Stomach (tissue), 9 donors: ENCODE results near the gene FOXRED1. TPM values are rescaled to one million over a fixed set of nuclear protein-coding genes. Genes with fewer than 3 reads are reported as not detected.
"Not testable (repeated sequence)": the region's sequence is repeated elsewhere in the genome, so short reads cannot be mapped to it uniquely, and the experiment has no call there.

Source experiments
- DNase-seq, 2 donors: peaks; one replicate each; pipeline versions ENCODE4 v3.0.0 to v3.0.0-alpha.2; 2013 to 2019
- H3K27ac ChIP-seq, 5 donors: fragments of 200-600 bp in 4 of 5; sonication (generic) in 4 of 5; one replicate each; pipeline ENCODE4 v1.5.1; 2013 to 2019; ENCODE audit warnings: mild to moderate bottlenecking in 1 of 5, moderate library complexity in 1 of 5
- H3K27me3 ChIP-seq, 3 donors: fragments of 200-600 bp; sonication (generic); one replicate each; pipeline ENCODE4 v1.5.1; 2017 to 2019; ENCODE audit warnings: mixed run types in 1 of 3
- H3K36me3 ChIP-seq, 4 donors: fragments of 200-600 bp; sonication (generic); 1 replicate in 3 of 4; 2 replicates in 1 of 4; pipeline ENCODE4 v1.5.1; 2016 to 2019
- H3K4me1 ChIP-seq, 4 donors: fragments of 200-600 bp; sonication (generic); one replicate each; pipeline ENCODE4 v1.5.1; 2016 to 2019
- H3K4me3 ChIP-seq, 4 donors: fragments of 200-600 bp; sonication (generic) in 3 of 4; one replicate each; pipeline ENCODE4 v1.5.1; 2016 to 2019; ENCODE audit warnings: mild to moderate bottlenecking in 1 of 4
- H3K9me3 ChIP-seq, 4 donors: fragments of 200-600 bp; sonication (generic); one replicate each; pipeline ENCODE4 v1.5.1; 2016 to 2019
- EP300 ChIP-seq: sonication (generic); formaldehyde crosslinking; IDR thresholded peaks from one replicate; pipeline ENCODE4 v1.6.1; 2017; ENCODE audit warnings: antibody characterized with exemption
- POLR2A ChIP-seq, 4 donors: fragments of 450-650 bp; IDR thresholded peaks; one replicate each; pipeline ENCODE4 v1.6.1; 2016; ENCODE audit warnings: antibody characterized with exemption in 4 of 4, control low read depth in 2 of 4, mild to moderate bottlenecking in 1 of 4, moderate library complexity in 1 of 4
- POLR2AphosphoS5 ChIP-seq, 3 donors: sonication (generic); formaldehyde crosslinking; IDR thresholded peaks; one replicate each; pipeline ENCODE4 v1.6.1; 2016; ENCODE audit warnings: antibody characterized with exemption in 3 of 3
- WGBS, 5 donors: extraction: QIAGEN DNeasy Blood & Tissue Kit in 3 of 5; methylation state at CpG; one replicate each; pipeline versions ENCODE4 v1.1.5 to v1.1.7; 2013 to 2018; 5-methylcytosine and 5-hydroxymethylcytosine counted together
- intact Hi-C: fragments of 100-400 bp; cut with DNase I; formaldehyde crosslinking; loops from one replicate; pipeline ENCODE4 v1.15.1; 2023; ENCODE audit warnings: low total_unique reads
- polyA plus RNA-seq, 3 donors: library from polyadenylated mRNA; stranded (reverse); fragments of 200-250 nt; gene quantifications; one replicate each; pipeline ENCODE4 v1.2.3, GENCODE V29; 2013
- total RNA-seq, 5 donors: library from RNA; depleted of rRNA; stranded (reverse); fragments of >200 nt; gene quantifications; one replicate each; pipeline versions ENCODE4 v1.1.0 to v1.2.3, GENCODE V29; 2014 to 2016
- TF ChIP-seq, protein P1 (sequence below), 7 experiments: fragments of 450-650 bp in 4 of 7; fragments of 200-600 bp in 3 of 7; sonication (generic) in 3 of 7; IDR thresholded peaks; one replicate each; pipeline ENCODE4 v1.5.1; 2016 to 2019; ENCODE audit warnings: antibody characterized with exemption in 7 of 7, control low read depth in 2 of 7, mild to moderate bottlenecking in 1 of 7
- donor health status: healthy with polysubstance abuse.
- donor health status: Bipolar disorder and iron deficiency.
- donor health status: healthy.

FOXRED1 gene
- total and polyA plus RNA-seq, 8 donors: 5.4 to 26.3 (median 17.4) TPM

DNA sequence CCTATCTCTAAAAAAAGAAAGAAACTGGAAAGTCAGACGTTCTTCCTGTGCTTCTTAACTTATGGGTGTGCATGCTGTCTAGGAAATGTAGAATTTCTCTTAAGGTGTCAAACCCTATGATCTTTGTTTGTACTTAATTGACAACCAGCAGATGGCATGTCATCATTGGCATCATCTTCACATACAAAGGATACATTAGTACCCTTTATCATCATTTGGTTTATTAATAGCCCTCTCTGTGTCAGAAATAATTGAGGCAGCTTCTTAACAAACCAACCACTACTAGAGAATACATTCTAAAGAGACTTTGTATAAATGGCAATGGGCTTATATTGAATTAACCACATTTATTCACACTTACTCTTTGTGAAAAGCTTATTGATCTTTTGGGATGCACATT lies 14.1 kb upstream of the FOXRED1 start:
- 57 to 80% (median 72%) methylated on average over 1 of the region's 1 CpG for WGBS, 5 donors

DNA sequence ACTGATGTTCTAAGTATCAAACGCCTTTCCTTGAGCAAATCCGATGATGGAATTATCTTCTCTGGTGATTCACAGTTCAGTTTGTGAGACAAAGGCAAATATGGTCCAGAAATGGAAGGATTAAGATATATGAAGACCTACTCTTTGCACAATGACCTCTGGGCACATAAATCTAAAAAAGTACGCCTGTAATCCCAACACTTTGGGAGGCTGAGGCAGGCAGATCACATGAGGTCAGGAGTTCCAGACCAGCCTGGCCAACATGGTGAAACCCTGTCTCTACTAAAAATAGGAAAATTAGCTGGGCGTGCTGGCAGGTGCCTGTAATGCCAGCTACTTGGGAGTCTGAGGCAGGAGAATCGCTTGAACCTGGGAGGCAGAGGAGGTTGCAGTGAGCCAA lies 13.4 kb upstream of the FOXRED1 start:
- DNase-seq, H3K27ac ChIP-seq, H3K27me3 ChIP-seq, H3K4me1 ChIP-seq, H3K9me3 ChIP-seq, H3K4me3 ChIP-seq, intact Hi-C loops: not testable (repeated sequence)
- H3K36me3 ChIP-seq: peaks cover 16 to 83% (median 68%) of the 10 kb centered on the region in 4 donors
- WGBS, 5 donors: 92 to 95% (median 93%) methylated on average over 5 of the region's 5 CpGs

More for the DNA sequence above, 14.1 kb upstream of the FOXRED1 start:
- H3K27ac ChIP-seq: no peak overlapping the region
- intact Hi-C loops: no loop called here
- no peak for DNase-seq
- no peaks in the 10 kb centered on the region for H3K9me3 ChIP-seq
- TF ChIP-seq, protein P1, sequence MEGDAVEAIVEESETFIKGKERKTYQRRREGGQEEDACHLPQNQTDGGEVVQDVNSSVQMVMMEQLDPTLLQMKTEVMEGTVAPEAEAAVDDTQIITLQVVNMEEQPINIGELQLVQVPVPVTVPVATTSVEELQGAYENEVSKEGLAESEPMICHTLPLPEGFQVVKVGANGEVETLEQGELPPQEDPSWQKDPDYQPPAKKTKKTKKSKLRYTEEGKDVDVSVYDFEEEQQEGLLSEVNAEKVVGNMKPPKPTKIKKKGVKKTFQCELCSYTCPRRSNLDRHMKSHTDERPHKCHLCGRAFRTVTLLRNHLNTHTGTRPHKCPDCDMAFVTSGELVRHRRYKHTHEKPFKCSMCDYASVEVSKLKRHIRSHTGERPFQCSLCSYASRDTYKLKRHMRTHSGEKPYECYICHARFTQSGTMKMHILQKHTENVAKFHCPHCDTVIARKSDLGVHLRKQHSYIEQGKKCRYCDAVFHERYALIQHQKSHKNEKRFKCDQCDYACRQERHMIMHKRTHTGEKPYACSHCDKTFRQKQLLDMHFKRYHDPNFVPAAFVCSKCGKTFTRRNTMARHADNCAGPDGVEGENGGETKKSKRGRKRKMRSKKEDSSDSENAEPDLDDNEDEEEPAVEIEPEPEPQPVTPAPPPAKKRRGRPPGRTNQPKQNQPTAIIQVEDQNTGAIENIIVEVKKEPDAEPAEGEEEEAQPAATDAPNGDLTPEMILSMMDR (IDR thresholded peaks at IDR 0.05): no peak
- H3K4me3 ChIP-seq: no peak overlapping the region
- peaks cover 16 to 83% (median 67%) of the 10 kb centered on the region in 4 donors for H3K36me3 ChIP-seq
- peaks cover 0 to 9% (median 3%) of the 10 kb centered on the region in 4 donors for H3K4me1 ChIP-seq
- H3K27me3 ChIP-seq: no peaks in the 10 kb centered on the region

DNA sequence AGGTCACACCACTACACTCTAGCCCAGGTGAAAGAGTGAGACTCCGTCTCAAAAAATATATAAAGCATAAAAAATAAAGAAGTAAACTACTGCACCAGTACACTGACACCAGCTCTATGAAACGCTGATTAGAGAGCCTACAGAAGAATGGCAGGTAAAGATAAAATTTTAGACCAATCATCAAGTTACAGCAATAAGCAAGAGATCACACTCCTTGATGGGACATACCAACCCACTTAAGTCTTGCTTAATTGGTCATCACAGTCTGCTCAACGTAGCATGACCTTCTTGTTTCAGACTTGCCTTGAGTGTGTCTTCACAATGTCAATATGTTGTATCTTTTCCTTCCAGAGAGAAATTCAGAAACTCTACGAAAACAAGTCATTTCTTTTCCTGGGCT lies 12.7 kb upstream of the FOXRED1 start:
- no peak for DNase-seq
- no peaks in the 10 kb centered on the region for H3K9me3 ChIP-seq
- WGBS, 5 donors: 85 to 93% (median 91%) methylated on average over 4 of the region's 4 CpGs
- H3K4me1 ChIP-seq: peaks cover 0 to 9% (median 3%) of the 10 kb centered on the region in 4 donors
- H3K36me3 ChIP-seq: peaks cover 16 to 82% (median 71%) of the 10 kb centered on the region in 4 donors
- TF ChIP-seq EP300 (no peak), POLR2AphosphoS5 (IDR thresholded peaks at IDR 0.05) (no peak), POLR2A (IDR thresholded peaks at IDR 0.05) (no peak)
- TF ChIP-seq, protein P1 (IDR thresholded peaks at IDR 0.05): no peak
- H3K27me3 ChIP-seq: no peaks in the 10 kb centered on the region
- H3K27ac ChIP-seq: no peak overlapping the region
- H3K4me3 ChIP-seq: no peak overlapping the region
- intact Hi-C loops: no loop called here

GRCh38 chr11:126257144-126257543 lies 11.8 kb upstream of the FOXRED1 start:
- H3K36me3 ChIP-seq: peaks cover 20 to 83% (median 75%) of the 10 kb centered on the region in 4 donors
- 89 to 97% (median 92%) methylated on average over 2 of the region's 2 CpGs for WGBS, 5 donors
- no peak for DNase-seq
- intact Hi-C loops: no loop called here
- H3K4me1 ChIP-seq: peaks cover 0 to 9% (median 3%) of the 10 kb centered on the region in 4 donors
- H3K27me3 ChIP-seq: no peaks in the 10 kb centered on the region
- no peak overlapping the region for H3K27ac ChIP-seq
- no peak for TF ChIP-seq POLR2A (IDR thresholded peaks at IDR 0.05)
- TF ChIP-seq, protein P1 (IDR thresholded peaks at IDR 0.05): no peak
- no peak for TF ChIP-seq EP300
- no peak for TF ChIP-seq POLR2AphosphoS5 (IDR thresholded peaks at IDR 0.05)
- H3K4me3 ChIP-seq: no peak overlapping the region
- H3K9me3 ChIP-seq: no peaks in the 10 kb centered on the region

DNA sequence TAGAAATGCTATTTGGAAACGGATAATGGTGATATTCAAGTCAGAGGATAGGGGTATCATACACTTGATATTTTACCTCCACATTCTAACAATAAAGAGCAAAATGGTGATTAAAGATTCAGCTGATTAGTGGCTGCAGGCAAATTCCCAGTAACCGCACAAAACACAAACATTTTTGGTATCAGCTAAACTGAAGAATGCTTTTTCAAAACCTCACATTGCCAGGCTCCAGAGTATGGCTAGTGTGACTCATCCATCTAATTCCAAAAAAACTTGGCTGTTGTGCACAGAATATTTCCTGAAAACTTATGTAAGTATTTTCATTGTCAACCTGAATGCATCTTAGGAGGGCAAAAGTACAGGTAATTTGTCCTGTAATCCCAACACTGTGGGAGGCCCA lies 11.2 kb upstream of the FOXRED1 start:
- WGBS, 5 donors: 76 to 87% (median 83%) methylated on average over 2 of the region's 2 CpGs
- Histone ChIP-seq H3K4me1 (peaks cover 0 to 6% (median 2%) of the 10 kb centered on the region in 4 donors), H3K36me3 (peaks cover 26 to 84% (median 76%) of the 10 kb centered on the region in 4 donors), H3K9me3 (no peaks in the 10 kb centered on the region), H3K4me3 (no peak overlapping the region), H3K27me3 (no peaks in the 10 kb centered on the region), H3K27ac (no peak overlapping the region)
- intact Hi-C loops: no loop called here
- TF ChIP-seq EP300 (no peak), POLR2AphosphoS5 (IDR thresholded peaks at IDR 0.05) (no peak)
- TF ChIP-seq, protein P1 (IDR thresholded peaks at IDR 0.05): no peak
- no peak for DNase-seq
